ENCODE results near the gene TFCP2L1.
A peak's percentile ranks its signal among the peaks of the same experiment; 100 is the strongest.

TFCP2L1 gene

DNA sequence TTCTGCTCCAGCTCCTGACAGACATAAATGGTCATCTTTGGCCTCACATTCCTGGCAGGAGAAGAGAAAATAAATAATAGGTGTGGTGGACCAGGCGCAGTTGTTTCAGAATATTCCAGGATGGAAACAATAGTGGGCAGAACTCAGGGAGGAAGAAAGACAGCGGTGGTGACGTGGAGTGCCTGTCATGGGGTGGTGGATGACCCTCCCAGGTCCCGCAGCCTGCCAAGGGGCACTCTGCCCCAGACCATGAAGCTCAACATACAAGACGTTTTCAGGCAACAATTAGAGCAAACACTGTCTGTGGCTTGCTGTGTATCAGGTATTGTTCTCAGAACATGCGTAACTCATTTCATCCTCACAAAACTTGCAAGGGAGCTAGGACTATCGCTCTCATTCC is 50.9 kb downstream of the TFCP2L1 start:
- Histone ChIP-seq H3K27ac (replicated peaks) (no peak overlapping the region), H3K27me3 (ENCODE audit: insufficient read depth, poor library complexity, severe bottlenecking) (no peaks in the 10 kb centered on the region), H3K4me3 (replicated peaks; ENCODE audit: insufficient read depth, low read length) (no peak overlapping the region)
- DNase-seq (ENCODE audit: low read depth in 1 of 2, low spot score in 1 of 2), result no peak
- TF ChIP-seq, protein P1, sequence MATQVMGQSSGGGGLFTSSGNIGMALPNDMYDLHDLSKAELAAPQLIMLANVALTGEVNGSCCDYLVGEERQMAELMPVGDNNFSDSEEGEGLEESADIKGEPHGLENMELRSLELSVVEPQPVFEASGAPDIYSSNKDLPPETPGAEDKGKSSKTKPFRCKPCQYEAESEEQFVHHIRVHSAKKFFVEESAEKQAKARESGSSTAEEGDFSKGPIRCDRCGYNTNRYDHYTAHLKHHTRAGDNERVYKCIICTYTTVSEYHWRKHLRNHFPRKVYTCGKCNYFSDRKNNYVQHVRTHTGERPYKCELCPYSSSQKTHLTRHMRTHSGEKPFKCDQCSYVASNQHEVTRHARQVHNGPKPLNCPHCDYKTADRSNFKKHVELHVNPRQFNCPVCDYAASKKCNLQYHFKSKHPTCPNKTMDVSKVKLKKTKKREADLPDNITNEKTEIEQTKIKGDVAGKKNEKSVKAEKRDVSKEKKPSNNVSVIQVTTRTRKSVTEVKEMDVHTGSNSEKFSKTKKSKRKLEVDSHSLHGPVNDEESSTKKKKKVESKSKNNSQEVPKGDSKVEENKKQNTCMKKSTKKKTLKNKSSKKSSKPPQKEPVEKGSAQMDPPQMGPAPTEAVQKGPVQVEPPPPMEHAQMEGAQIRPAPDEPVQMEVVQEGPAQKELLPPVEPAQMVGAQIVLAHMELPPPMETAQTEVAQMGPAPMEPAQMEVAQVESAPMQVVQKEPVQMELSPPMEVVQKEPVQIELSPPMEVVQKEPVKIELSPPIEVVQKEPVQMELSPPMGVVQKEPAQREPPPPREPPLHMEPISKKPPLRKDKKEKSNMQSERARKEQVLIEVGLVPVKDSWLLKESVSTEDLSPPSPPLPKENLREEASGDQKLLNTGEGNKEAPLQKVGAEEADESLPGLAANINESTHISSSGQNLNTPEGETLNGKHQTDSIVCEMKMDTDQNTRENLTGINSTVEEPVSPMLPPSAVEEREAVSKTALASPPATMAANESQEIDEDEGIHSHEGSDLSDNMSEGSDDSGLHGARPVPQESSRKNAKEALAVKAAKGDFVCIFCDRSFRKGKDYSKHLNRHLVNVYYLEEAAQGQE (IDR thresholded peaks at IDR 0.05; ENCODE audit: insufficient replicate concordance, low read depth), result no peak
- no peak for TF ChIP-seq SPI1 (IDR thresholded peaks at IDR 0.05; ENCODE audit: borderline replicate concordance, low read depth)
- TF ChIP-seq GABPA (IDR thresholded peaks at IDR 0.05; ENCODE audit: low read depth), result no peak
- TF ChIP-seq, protein P2, sequence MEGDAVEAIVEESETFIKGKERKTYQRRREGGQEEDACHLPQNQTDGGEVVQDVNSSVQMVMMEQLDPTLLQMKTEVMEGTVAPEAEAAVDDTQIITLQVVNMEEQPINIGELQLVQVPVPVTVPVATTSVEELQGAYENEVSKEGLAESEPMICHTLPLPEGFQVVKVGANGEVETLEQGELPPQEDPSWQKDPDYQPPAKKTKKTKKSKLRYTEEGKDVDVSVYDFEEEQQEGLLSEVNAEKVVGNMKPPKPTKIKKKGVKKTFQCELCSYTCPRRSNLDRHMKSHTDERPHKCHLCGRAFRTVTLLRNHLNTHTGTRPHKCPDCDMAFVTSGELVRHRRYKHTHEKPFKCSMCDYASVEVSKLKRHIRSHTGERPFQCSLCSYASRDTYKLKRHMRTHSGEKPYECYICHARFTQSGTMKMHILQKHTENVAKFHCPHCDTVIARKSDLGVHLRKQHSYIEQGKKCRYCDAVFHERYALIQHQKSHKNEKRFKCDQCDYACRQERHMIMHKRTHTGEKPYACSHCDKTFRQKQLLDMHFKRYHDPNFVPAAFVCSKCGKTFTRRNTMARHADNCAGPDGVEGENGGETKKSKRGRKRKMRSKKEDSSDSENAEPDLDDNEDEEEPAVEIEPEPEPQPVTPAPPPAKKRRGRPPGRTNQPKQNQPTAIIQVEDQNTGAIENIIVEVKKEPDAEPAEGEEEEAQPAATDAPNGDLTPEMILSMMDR (IDR thresholded peaks at IDR 0.05; ENCODE audit: insufficient read depth, low read length), result no peak
- no peak for TF ChIP-seq POLR2AphosphoS5 (IDR thresholded peaks at IDR 0.05; ENCODE audit: low read depth)

DNA sequence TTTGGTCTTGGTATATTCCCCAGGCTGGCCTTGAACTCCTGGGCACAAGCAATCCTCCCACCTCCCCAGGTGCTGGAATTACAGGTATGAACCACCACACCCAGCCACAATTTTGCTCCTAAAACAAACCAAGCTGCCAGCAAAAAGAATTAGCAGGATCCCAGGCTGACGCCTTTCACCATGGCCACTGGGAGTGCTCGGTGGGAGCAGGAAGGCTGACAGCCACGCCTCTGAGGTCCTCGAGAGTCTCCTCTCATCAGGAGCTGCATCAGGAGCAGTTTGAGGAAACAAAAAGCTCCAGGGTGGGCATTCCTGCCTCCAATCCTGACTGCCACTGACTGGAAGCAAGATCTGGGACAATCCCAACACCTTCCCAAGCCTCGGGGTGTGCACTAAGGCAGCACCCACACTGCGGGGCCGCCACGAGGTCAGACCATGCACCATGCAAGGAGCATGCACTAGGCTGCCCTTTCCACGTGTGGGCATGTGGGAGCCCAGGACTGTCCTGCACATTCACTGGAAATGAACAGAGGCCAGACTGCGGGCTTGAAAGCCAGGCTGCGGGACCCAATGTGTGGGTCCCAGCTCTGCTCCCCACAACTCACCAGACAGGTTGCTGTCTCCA is 51.4 kb downstream of the TFCP2L1 start:
- no peak for DNase-seq (ENCODE audit: low read depth in 1 of 2, low spot score in 1 of 2)
- no peak overlapping the region for H3K27ac ChIP-seq (replicated peaks)
- TF ChIP-seq SPI1 (IDR thresholded peaks at IDR 0.05; ENCODE audit: borderline replicate concordance, low read depth), result no peak
- TF ChIP-seq, protein P1 (IDR thresholded peaks at IDR 0.05; ENCODE audit: insufficient replicate concordance, low read depth), result no peak
- TF ChIP-seq POLR2AphosphoS5 (IDR thresholded peaks at IDR 0.05; ENCODE audit: low read depth), result no peak
- TF ChIP-seq GABPA (IDR thresholded peaks at IDR 0.05; ENCODE audit: low read depth), result no peak
- TF ChIP-seq, protein P2 (IDR thresholded peaks at IDR 0.05; ENCODE audit: insufficient read depth, low read length), result no peak
- H3K4me3 ChIP-seq (replicated peaks; ENCODE audit: insufficient read depth, low read length), result no peak overlapping the region
- no peaks in the 10 kb centered on the region for H3K27me3 ChIP-seq (ENCODE audit: insufficient read depth, poor library complexity, severe bottlenecking)

DNA sequence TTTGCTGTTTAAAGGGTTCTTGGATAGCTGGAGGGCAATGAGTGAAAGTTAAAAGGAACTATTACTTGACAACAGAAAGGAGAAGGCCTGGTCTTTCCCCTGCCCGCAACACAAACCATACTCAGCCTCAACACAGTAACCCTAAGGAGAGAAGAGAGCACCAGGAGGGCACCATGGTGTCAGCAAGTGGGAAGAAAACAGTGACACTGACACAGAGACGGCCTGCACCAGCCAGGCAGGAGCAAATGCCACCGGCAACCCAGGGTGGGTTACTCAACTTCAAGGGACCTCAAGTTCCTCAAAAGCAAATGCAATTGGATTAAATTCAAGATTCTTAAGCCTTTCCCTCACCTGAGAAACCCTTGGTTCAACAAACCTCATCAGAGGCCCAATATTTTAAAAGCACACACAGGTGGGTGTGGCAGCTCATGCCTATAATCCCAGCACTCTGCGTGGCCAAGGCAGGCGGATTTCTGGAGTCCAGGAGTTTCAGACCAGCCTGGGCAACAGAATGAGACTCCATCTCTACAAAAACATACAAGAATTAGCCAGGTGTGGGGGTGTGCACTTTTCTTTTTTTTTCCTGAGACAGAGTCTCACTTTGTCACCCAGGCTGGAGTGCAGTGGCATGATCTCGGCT is 52.3 kb downstream of the TFCP2L1 start:
- DNase-seq (ENCODE audit: low read depth in 1 of 2, low spot score in 1 of 2), result peak in 1 of 2 experiments; percentile 79
- H3K27ac ChIP-seq (replicated peaks), result no peak overlapping the region
- no peaks in the 10 kb centered on the region for H3K27me3 ChIP-seq (ENCODE audit: insufficient read depth, poor library complexity, severe bottlenecking)

DNA sequence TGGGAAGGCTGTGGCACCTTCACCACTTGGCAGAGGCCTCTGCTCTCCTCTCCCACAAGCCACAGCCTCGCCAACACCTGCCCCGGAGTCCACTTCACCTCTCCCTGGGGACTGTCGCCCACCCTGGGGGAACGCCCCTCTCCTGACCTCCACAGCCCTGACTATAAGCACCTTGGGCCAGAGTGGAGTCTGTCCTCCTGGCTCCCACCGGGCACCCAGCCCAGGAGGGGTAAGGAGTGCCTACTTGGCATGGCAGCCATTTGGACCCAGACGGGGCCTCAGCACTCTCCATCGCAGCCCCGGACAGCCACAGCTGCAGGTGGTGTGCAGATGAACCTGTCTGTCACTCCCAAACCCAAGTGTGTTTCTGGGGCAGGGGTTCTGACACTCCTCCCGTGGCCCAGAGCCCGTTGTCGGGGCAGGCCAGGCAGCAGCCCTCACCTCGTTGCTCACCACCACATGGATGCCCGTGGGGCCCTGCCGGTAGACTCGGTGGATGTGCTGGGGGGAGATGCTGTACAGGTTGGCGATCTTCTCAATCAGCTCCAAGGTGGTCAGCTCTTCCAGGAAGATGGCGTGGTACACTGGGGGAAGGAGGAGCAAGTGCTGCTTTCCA is 53.5 kb downstream of the TFCP2L1 start:
- Histone ChIP-seq H3K27me3 (ENCODE audit: insufficient read depth, poor library complexity, severe bottlenecking) (no peaks in the 10 kb centered on the region), H3K27ac (replicated peaks) (no peak overlapping the region), H3K4me3 (replicated peaks; ENCODE audit: insufficient read depth, low read length) (no peak overlapping the region)
- TF ChIP-seq POLR2AphosphoS5 (IDR thresholded peaks at IDR 0.05; ENCODE audit: low read depth) (no peak), SPI1 (IDR thresholded peaks at IDR 0.05; ENCODE audit: borderline replicate concordance, low read depth) (no peak), GABPA (IDR thresholded peaks at IDR 0.05; ENCODE audit: low read depth) (no peak)
- TF ChIP-seq, protein P1 (IDR thresholded peaks at IDR 0.05; ENCODE audit: insufficient replicate concordance, low read depth), result no peak
- TF ChIP-seq, protein P2 (IDR thresholded peaks at IDR 0.05; ENCODE audit: insufficient read depth, low read length), result no peak
- no peak for DNase-seq (ENCODE audit: low read depth in 1 of 2, low spot score in 1 of 2)

More for the DNA sequence above, 52.3 kb downstream of the TFCP2L1 start:
- TF ChIP-seq POLR2AphosphoS5 (IDR thresholded peaks at IDR 0.05; ENCODE audit: low read depth), result no peak
- peak; percentile 25; the same call in 1 of the 2 replicates for TF ChIP-seq SPI1 (IDR thresholded peaks at IDR 0.05; ENCODE audit: borderline replicate concordance, low read depth)
- no peak overlapping the region for H3K4me3 ChIP-seq (replicated peaks; ENCODE audit: insufficient read depth, low read length)
